HG03196 (cell line): ENCODE results near the gene AKAP8.
"Not testable (repeated sequence)": the region's sequence is repeated elsewhere in the genome, so short reads cannot be mapped to it uniquely, and the experiment has no call there.

Experiments used
- ATAC-seq: cut with Tn5 transposase; IDR thresholded peaks from one replicate; pipeline ENCODE4 v1.9.1; 2021; ENCODE audit not compliant: unreplicated experiment

AKAP8 gene

GRCh38 chr19:15335992-15336391 lies 43.6 kb downstream of the AKAP8 start:
- ATAC-seq = not testable (repeated sequence)

- peak; percentile 53 for ATAC-seq
Measured at GRCh38 chr19:15332311-15332996, 47.1 kb downstream of the AKAP8 start, which contains the start of gene BRD4. TSS of gene BRD4 (minus strand) at chr19:15332539. CDS start at chr19:15273099, 59,440 bp downstream.

GRCh38 chr19:15331419-15332310 lies 47.9 kb downstream of the AKAP8 start:
- peak; percentile 24 for ATAC-seq

- ATAC-seq = no peak
Measured at GRCh38 chr19:15330801-15331418, 48.7 kb downstream of the AKAP8 start.

- no peak for ATAC-seq
Measured at GRCh38 chr19:15328312-15328711, 51.3 kb downstream of the AKAP8 start.

GRCh38 chr19:15324791-15325519 lies 54.6 kb downstream of the AKAP8 start:
- no peak for ATAC-seq

- ATAC-seq = no peak
Measured at GRCh38 chr19:15323496-15324235, 55.9 kb downstream of the AKAP8 start.

- ATAC-seq = no peak
Measured at GRCh38 chr19:15321739-15322138, 57.8 kb downstream of the AKAP8 start.

- ATAC-seq = no peak
Measured at GRCh38 chr19:15320116-15320515, 59.5 kb downstream of the AKAP8 start.

GRCh38 chr19:15318241-15318691 lies 61.3 kb downstream of the AKAP8 start:
- ATAC-seq = no peak

- ATAC-seq = no peak
Measured at GRCh38 chr19:15317392-15318071, 62.1 kb downstream of the AKAP8 start.

GRCh38 chr19:15316498-15316897 lies 63.1 kb downstream of the AKAP8 start:
- no peak for ATAC-seq

- no peak for ATAC-seq
Measured at GRCh38 chr19:15315101-15315500, 64.5 kb downstream of the AKAP8 start.

GRCh38 chr19:15313649-15314279 lies 65.8 kb downstream of the AKAP8 start:
- no peak for ATAC-seq

GRCh38 chr19:15307169-15307568 lies 72.4 kb downstream of the AKAP8 start:
- ATAC-seq = no peak

GRCh38 chr19:15305582-15306334 lies 73.8 kb downstream of the AKAP8 start:
- no peak for ATAC-seq

- ATAC-seq = no peak
Measured at GRCh38 chr19:15304140-15304705, 75.4 kb downstream of the AKAP8 start.
